Mucosa of gallbladder (tissue), 1 donor: Measurements from ENCODE around the gene IGSF3. TPM values are rescaled to one million over a fixed set of nuclear protein-coding genes. Genes with fewer than 3 reads are reported as not detected.

Source experiments
- DNase-seq: peaks from one replicate; pipeline ENCODE4 v3.0.0-alpha.2; 2020; ENCODE audit warnings: low spot score
- total RNA-seq: library from RNA; stranded (reverse); gene quantifications from one replicate; pipeline ENCODE4 v1.2.1, GENCODE V29; 2021
- donor health status: DM: no; HTN: no; CAD: no.

IGSF3 gene
- total RNA-seq, 1 donor from 2014 or later, result 21.6 TPM

DNA sequence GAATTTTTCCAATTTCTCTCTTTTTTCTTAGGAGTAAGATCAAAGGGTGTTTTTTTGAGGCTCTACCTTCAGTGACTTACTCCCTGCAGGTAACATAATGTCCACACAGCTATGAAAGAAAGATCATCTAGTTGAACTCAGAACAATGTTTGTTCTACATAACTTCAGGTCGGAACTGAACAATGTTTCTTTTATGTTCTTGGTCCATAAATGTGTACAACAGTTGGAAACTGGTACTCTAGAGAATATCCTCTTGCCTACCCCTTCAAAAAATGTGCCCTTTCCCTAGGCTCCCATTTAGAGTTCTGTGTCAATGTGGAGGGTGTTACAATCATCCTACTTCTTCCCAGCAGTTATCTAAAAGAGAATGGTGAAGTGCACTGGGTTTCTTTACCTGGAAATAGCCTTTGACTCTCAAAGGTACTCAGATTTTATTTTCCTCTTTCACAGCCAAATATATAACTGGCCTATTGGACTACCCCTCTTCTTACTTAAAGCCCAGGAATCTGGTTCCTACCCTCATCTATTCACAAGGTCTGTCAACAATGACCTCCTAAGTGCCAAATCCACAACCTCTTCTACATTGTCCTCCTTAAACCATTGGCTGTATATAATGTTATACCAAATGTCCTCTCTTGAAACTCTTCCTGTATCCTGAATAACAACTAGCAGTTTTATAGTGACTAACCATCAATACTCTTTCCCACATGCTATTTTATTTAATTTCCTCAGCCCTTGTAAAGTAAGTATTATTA lies 139.0 kb downstream of the IGSF3 start:
- no peak for DNase-seq

DNA sequence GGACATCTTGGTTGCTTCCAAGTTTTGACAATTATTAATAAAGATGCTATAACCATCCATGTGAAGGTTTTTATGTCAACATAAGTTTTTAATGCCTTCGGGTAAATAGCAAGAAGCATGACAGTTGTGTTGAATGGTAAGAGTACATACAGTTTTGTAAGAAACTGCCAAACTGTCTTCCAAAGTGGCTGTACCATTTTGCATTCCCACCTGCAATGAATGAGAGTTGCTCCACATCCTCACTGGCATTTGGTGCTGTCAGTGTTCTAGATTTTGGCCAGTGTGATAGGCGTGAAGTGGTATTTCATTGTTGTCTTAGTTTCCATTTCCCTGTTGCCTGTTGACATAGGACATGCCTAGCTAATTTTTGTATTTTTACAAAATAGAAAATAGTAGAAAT lies 142.1 kb downstream of the IGSF3 start:
- no peak for DNase-seq

Other genes starting within 250 kb of the IGSF3 start
- 24.2 TPM for gene CD58, start 96.7 kb downstream of the IGSF3 start, total RNA-seq
- 12.5 TPM for gene CD2, start 86.7 kb upstream of the IGSF3 start, total RNA-seq
- 93.6 TPM for gene PTGFRN, start 242.2 kb upstream of the IGSF3 start, total RNA-seq